Breast epithelium (tissue), 4 donors: ENCODE data around the gene ASPRV1. TPM values are rescaled to one million over a fixed set of nuclear protein-coding genes. Genes with fewer than 3 reads are reported as not detected.

ENCODE experiments used
- DNase-seq, 2 donors: peaks; one replicate each; pipeline ENCODE4 v3.0.0-alpha.2; 2019; ENCODE audit warnings: low spot score in 2 of 2
- H3K27ac ChIP-seq, 2 donors: fragments of 200-600 bp; sonication (generic) in 1 of 2; one replicate each; pipeline ENCODE4 v1.5.1; 2016 to 2019; ENCODE audit warnings: mild to moderate bottlenecking in 1 of 2
- H3K27me3 ChIP-seq, 2 donors: fragments of 200-600 bp; sonication (generic) in 1 of 2; one replicate each; pipeline versions ENCODE4 v1.5.1 to v1.6.0; 2017 to 2019; ENCODE audit warnings: control low read depth in 1 of 2, mild to moderate bottlenecking in 1 of 2
- H3K36me3 ChIP-seq: fragments of 200-600 bp; one replicate; pipeline ENCODE4 v1.5.1; 2019
- H3K4me1 ChIP-seq, 2 donors: fragments of 200-600 bp; sonication (generic); one replicate each; pipeline ENCODE4 v1.5.1; 2016 to 2019; ENCODE audit warnings: control low read depth in 1 of 2
- H3K4me3 ChIP-seq, 3 donors: fragments of 200-600 bp; sonication (generic); 1 replicate in 2 of 3; 2 replicates in 1 of 3; pipeline ENCODE4 v1.5.1; 2016 to 2019; ENCODE audit warnings: mild to moderate bottlenecking in 3 of 3, moderate library complexity in 2 of 3
- H3K9me3 ChIP-seq, 2 donors: fragments of 200-600 bp; sonication (generic) in 1 of 2; one replicate each; pipeline ENCODE4 v1.5.1; 2016 to 2019; ENCODE audit warnings: control low read depth in 1 of 2
- CTCF ChIP-seq, 3 donors: fragments of 450-650 bp; IDR thresholded peaks; one replicate each; pipeline ENCODE4 v1.5.1; 2016 to 2017; ENCODE audit warnings: antibody characterized with exemption in 3 of 3, mild to moderate bottlenecking in 3 of 3, moderate library complexity in 3 of 3
- POLR2A ChIP-seq: fragments of 450-650 bp; IDR thresholded peaks from one replicate; pipeline ENCODE4 v1.6.1; 2016; ENCODE audit warnings: antibody characterized with exemption, mild to moderate bottlenecking, moderate library complexity
- POLR2AphosphoS5 ChIP-seq, 3 donors: sonication (generic); formaldehyde crosslinking; IDR thresholded peaks; one replicate each; pipeline ENCODE4 v1.6.1; 2017; ENCODE audit warnings: antibody characterized with exemption in 3 of 3
- intact Hi-C: fragments of 100-400 bp; cut with DNase I; formaldehyde crosslinking; loops from one replicate; pipeline ENCODE4 v1.15.1; 2023; ENCODE audit warnings: low total_unique reads
- total RNA-seq, 3 donors: library from RNA; depleted of rRNA; stranded (reverse); fragments of >200 nt; gene quantifications; one replicate each; pipeline ENCODE4 v1.1.0, GENCODE V29; 2016

The ASPRV1 gene
- total RNA-seq, 3 donors from 2014 or later: 1.6 to 4.5 (median 1.8) TPM

GRCh38 chr2:69998761-69999160 lies 37.3 kb upstream of the ASPRV1 start:
- intact Hi-C loops: no loop called here
- H3K27ac ChIP-seq: no peak overlapping the region
- no peaks in the 10 kb centered on the region for H3K4me1 ChIP-seq
- no peak for TF ChIP-seq POLR2AphosphoS5 (IDR thresholded peaks at IDR 0.05)
- TF ChIP-seq CTCF (IDR thresholded peaks at IDR 0.05): no peak
- no peak for TF ChIP-seq POLR2A
- no peaks in the 10 kb centered on the region for H3K9me3 ChIP-seq
- no peak overlapping the region for H3K4me3 ChIP-seq
- H3K36me3 ChIP-seq: no peaks in the 10 kb centered on the region
- H3K27me3 ChIP-seq: no peaks in the 10 kb centered on the region
- DNase-seq: no peak

- peak overlapping the region; percentile 10 to 50 for H3K27ac ChIP-seq
- H3K4me3 ChIP-seq: no peak overlapping the region
- peak; percentile 66 to 73 for DNase-seq
- intact Hi-C loops: no loop called here
- H3K4me1 ChIP-seq: no peaks in the 10 kb centered on the region
- no peaks in the 10 kb centered on the region for H3K27me3 ChIP-seq
- TF ChIP-seq POLR2A: no peak
- no peak for TF ChIP-seq CTCF (IDR thresholded peaks at IDR 0.05)
- peak in 1 of 3 donors; percentile 7 for TF ChIP-seq POLR2AphosphoS5 (IDR thresholded peaks at IDR 0.05)
- no peaks in the 10 kb centered on the region for H3K9me3 ChIP-seq
- no peaks in the 10 kb centered on the region for H3K36me3 ChIP-seq
These were observed 35.8 kb upstream of the ASPRV1 start for GRCh38 chr2:69997015-69997830.

- Histone ChIP-seq H3K27me3 (no peaks in the 10 kb centered on the region), H3K9me3 (no peaks in the 10 kb centered on the region), H3K4me1 (no peaks in the 10 kb centered on the region), H3K36me3 (no peaks in the 10 kb centered on the region), H3K27ac (no peak overlapping the region), H3K4me3 (no peak overlapping the region)
- intact Hi-C loops: no loop called here
- DNase-seq: no peak
- no peak for TF ChIP-seq CTCF (IDR thresholded peaks at IDR 0.05)
- no peak for TF ChIP-seq POLR2A
- TF ChIP-seq POLR2AphosphoS5 (IDR thresholded peaks at IDR 0.05): no peak
These were observed 34.1 kb upstream of the ASPRV1 start for GRCh38 chr2:69995511-69995910.

- no peaks in the 10 kb centered on the region for H3K36me3 ChIP-seq
- H3K4me1 ChIP-seq: no peaks in the 10 kb centered on the region
- H3K27me3 ChIP-seq: no peaks in the 10 kb centered on the region
- no peak for DNase-seq
- TF ChIP-seq POLR2AphosphoS5 (IDR thresholded peaks at IDR 0.05) (no peak), POLR2A (no peak), CTCF (IDR thresholded peaks at IDR 0.05) (no peak)
- H3K9me3 ChIP-seq: no peaks in the 10 kb centered on the region
- intact Hi-C loops: no loop called here
- no peak overlapping the region for H3K27ac ChIP-seq
- no peak overlapping the region for H3K4me3 ChIP-seq
These were observed 32.7 kb upstream of the ASPRV1 start for GRCh38 chr2:69994166-69994565.

GRCh38 chr2:69993708-69994107 lies 32.3 kb upstream of the ASPRV1 start:
- H3K4me3 ChIP-seq: no peak overlapping the region
- H3K27me3 ChIP-seq: no peaks in the 10 kb centered on the region
- H3K36me3 ChIP-seq: no peaks in the 10 kb centered on the region
- intact Hi-C loops: no loop called here
- H3K9me3 ChIP-seq: no peaks in the 10 kb centered on the region
- no peak for TF ChIP-seq POLR2AphosphoS5 (IDR thresholded peaks at IDR 0.05)
- no peak for TF ChIP-seq POLR2A
- TF ChIP-seq CTCF (IDR thresholded peaks at IDR 0.05): no peak
- no peaks in the 10 kb centered on the region for H3K4me1 ChIP-seq
- H3K27ac ChIP-seq: no peak overlapping the region
- DNase-seq: no peak
